GM19023 (cell line): Measurements from ENCODE around the gene AMPH.
"Not testable (repeated sequence)": the region's sequence is repeated elsewhere in the genome, so short reads cannot be mapped to it uniquely, and the experiment has no call there.

Source experiments
- ATAC-seq: cut with Tn5 transposase; IDR thresholded peaks from one replicate; pipeline ENCODE4 v1.9.1; 2021; ENCODE audit warnings: mild to moderate bottlenecking, moderate library complexity; ENCODE audit not compliant: unreplicated experiment

The AMPH gene

GRCh38 chr7:38628630-38629385, 2.4 kb downstream of the AMPH start:
- no peak for ATAC-seq

- ATAC-seq = no peak
Measured at GRCh38 chr7:38625866-38626265, 5.3 kb downstream of the AMPH start.

GRCh38 chr7:38615665-38616064, 15.5 kb downstream of the AMPH start:
- no peak for ATAC-seq

GRCh38 chr7:38607466-38607865, 23.7 kb downstream of the AMPH start:
- ATAC-seq = no peak

GRCh38 chr7:38600741-38601140, 30.4 kb downstream of the AMPH start:
- no peak for ATAC-seq

- ATAC-seq = no peak
Measured at GRCh38 chr7:38594949-38595348, 36.2 kb downstream of the AMPH start.

- no peak for ATAC-seq
Measured at GRCh38 chr7:38592737-38593288, 38.4 kb downstream of the AMPH start.

GRCh38 chr7:38585572-38586354, 45.4 kb downstream of the AMPH start:
- ATAC-seq = no peak

GRCh38 chr7:38584443-38585210, 46.5 kb downstream of the AMPH start:
- ATAC-seq = no peak

GRCh38 chr7:38580485-38580884, 50.7 kb downstream of the AMPH start:
- ATAC-seq = no peak

- ATAC-seq = no peak
Measured at GRCh38 chr7:38574086-38574485, 57.1 kb downstream of the AMPH start.

- ATAC-seq = not testable (repeated sequence)
Measured at GRCh38 chr7:38571620-38572019, 59.6 kb downstream of the AMPH start.

- ATAC-seq = no peak
Measured at GRCh38 chr7:38568497-38568896, 62.7 kb downstream of the AMPH start.

- ATAC-seq = no peak
Measured at GRCh38 chr7:38565289-38565688, 65.9 kb downstream of the AMPH start.

- no peak for ATAC-seq
Measured at GRCh38 chr7:38563741-38564140, 67.4 kb downstream of the AMPH start.

- no peak for ATAC-seq
Measured at GRCh38 chr7:38561166-38561565, 70.0 kb downstream of the AMPH start.

- ATAC-seq = no peak
Measured at GRCh38 chr7:38558761-38559345, 72.3 kb downstream of the AMPH start.

- no peak for ATAC-seq
Measured at GRCh38 chr7:38554586-38554985, 76.6 kb downstream of the AMPH start.

- no peak for ATAC-seq
Measured at GRCh38 chr7:38550836-38551235, 80.3 kb downstream of the AMPH start.

- ATAC-seq = no peak
Measured at GRCh38 chr7:38548605-38549004, 82.6 kb downstream of the AMPH start.

GRCh38 chr7:38546763-38547162, 84.4 kb downstream of the AMPH start:
- ATAC-seq = no peak
